ENCODE measurements around the gene APOA4. TPM values are rescaled to one million over a fixed set of nuclear protein-coding genes. Genes with fewer than 3 reads are reported as not detected.

APOA4 gene
- total and polyA plus RNA-seq, 2 of the 13 experiments (the other 11 are each of a cell fraction or from before 2014, with no cell fraction given), result 3.8 to 7.2 TPM

DNA sequence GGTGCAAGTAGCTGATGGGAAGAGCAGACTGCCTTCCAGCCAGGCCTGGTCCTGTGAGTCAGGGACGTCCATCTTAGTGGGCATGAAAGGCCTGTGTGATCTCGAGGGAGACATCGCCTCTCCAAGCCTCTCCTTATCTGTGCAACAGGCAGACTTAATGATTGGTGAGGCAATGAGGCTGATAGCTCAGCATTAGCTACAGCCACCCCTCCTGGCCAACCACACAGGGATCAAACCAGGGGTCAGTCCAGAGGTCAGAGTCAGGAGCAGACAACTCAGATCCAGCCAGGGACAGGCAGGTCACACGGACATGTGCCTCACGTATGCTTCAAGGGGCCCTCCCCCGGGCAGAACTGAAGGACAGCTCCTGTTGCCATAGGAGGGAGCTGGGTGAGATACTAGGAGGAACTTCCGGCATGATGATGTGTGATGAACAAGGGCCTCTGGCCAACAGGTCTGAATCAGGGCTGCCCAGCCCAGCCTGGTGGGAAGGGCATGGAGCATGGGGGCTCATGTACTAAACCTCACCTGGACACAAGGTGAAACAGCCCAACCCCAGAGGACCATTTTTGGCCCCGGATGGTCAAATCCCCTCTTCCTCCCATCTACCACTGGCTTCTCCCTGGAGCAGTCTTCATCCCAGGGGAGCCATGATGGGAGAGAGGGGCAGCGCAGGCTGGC is 3.8 kb upstream of the APOA4 start (continued):
- TF ChIP-seq EHMT2 (IDR thresholded peaks at IDR 0.05; ENCODE audit: borderline replicate concordance, low read depth, low read length), result no peak
- no peak for TF ChIP-seq ZNF143 (CRISPR knock-in tag; IDR thresholded peaks at IDR 0.05)
- no peak for TF ChIP-seq NONO (IDR thresholded peaks at IDR 0.05)
- TF ChIP-seq NONO (CRISPR knock-in tag; conservative IDR thresholded peaks at IDR 0.05), result peak; percentile 92
- peak; percentile 79; the same call in 1 of the 2 replicates for TF ChIP-seq AKAP8 (CRISPR knock-in tag; IDR thresholded peaks at IDR 0.05)
- no peak for TF ChIP-seq FOXM1 (CRISPR knock-in tag; IDR thresholded peaks at IDR 0.05)
- TF ChIP-seq STAT5B (CRISPR knock-in tag; IDR thresholded peaks at IDR 0.05), result no peak
- TF ChIP-seq FLYWCH1 (CRISPR knock-in tag; IDR thresholded peaks at IDR 0.05), result no peak
- no peak for TF ChIP-seq KLF13 (CRISPR knock-in tag; IDR thresholded peaks at IDR 0.05)
- TF ChIP-seq FOXK2 (IDR thresholded peaks at IDR 0.05), result no peak
- TF ChIP-seq FIP1L1 (IDR thresholded peaks at IDR 0.05; ENCODE audit: borderline replicate concordance, insufficient read depth, low read depth, low read length), result no peak
- no peak for TF ChIP-seq ZKSCAN5 (CRISPR knock-in tag; IDR thresholded peaks at IDR 0.05)
- no peak for TF ChIP-seq PCBP1 (IDR thresholded peaks at IDR 0.05; ENCODE audit: borderline replicate concordance, low read depth, low read length)
- no peak for TF ChIP-seq ZNF569 (CRISPR knock-in tag; IDR thresholded peaks at IDR 0.05; ENCODE audit: borderline replicate concordance)
- TF ChIP-seq ZNF670 (CRISPR knock-in tag; IDR thresholded peaks at IDR 0.05; ENCODE audit: borderline replicate concordance), result peak; percentile 41; the same call in 1 of the 2 replicates
- no peak for TF ChIP-seq TBX3 (IDR thresholded peaks at IDR 0.05; ENCODE audit: borderline replicate concordance)
- TF ChIP-seq SRF (IDR thresholded peaks at IDR 0.05; ENCODE audit: low read depth, low read length), result peak; percentile 49; the same call in 1 of the 2 replicates
- TF ChIP-seq REXO4 (CRISPR knock-in tag; IDR thresholded peaks at IDR 0.05; ENCODE audit: borderline replicate concordance), result no peak
- TF ChIP-seq ZBTB21 (CRISPR knock-in tag; IDR thresholded peaks at IDR 0.05), result no peak
- no peak for TF ChIP-seq ATM (IDR thresholded peaks at IDR 0.05; ENCODE audit: borderline replicate concordance)
- TF ChIP-seq EED (CRISPR knock-in tag; IDR thresholded peaks at IDR 0.05), result no peak
- TF ChIP-seq ZNF564 (CRISPR knock-in tag; IDR thresholded peaks at IDR 0.05), result no peak; the same call in 1 of the 2 replicates
- 0 out of 2 replicates have a peak, but pooled peaks have one; percentile 3 for TF ChIP-seq CHD4 (IDR thresholded peaks at IDR 0.05; ENCODE audit: borderline replicate concordance, low read length)
- TF ChIP-seq ZNF549 (CRISPR knock-in tag; IDR thresholded peaks at IDR 0.05), result no peak
- no peak for TF ChIP-seq SRSF9 (IDR thresholded peaks at IDR 0.05; ENCODE audit: borderline replicate concordance, insufficient read depth, low read depth, low read length, poor library complexity, severe bottlenecking)
- TF ChIP-seq, protein P1, sequence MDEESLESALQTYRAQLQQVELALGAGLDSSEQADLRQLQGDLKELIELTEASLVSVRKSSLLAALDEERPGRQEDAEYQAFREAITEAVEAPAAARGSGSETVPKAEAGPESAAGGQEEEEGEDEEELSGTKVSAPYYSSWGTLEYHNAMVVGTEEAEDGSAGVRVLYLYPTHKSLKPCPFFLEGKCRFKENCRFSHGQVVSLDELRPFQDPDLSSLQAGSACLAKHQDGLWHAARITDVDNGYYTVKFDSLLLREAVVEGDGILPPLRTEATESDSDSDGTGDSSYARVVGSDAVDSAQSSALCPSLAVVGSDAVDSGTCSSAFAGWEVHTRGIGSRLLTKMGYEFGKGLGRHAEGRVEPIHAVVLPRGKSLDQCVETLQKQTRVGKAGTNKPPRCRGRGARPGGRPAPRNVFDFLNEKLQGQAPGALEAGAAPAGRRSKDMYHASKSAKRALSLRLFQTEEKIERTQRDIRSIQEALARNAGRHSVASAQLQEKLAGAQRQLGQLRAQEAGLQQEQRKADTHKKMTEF (CRISPR knock-in tag; IDR thresholded peaks at IDR 0.05), result peak; percentile 90
- TF ChIP-seq, protein P2, sequence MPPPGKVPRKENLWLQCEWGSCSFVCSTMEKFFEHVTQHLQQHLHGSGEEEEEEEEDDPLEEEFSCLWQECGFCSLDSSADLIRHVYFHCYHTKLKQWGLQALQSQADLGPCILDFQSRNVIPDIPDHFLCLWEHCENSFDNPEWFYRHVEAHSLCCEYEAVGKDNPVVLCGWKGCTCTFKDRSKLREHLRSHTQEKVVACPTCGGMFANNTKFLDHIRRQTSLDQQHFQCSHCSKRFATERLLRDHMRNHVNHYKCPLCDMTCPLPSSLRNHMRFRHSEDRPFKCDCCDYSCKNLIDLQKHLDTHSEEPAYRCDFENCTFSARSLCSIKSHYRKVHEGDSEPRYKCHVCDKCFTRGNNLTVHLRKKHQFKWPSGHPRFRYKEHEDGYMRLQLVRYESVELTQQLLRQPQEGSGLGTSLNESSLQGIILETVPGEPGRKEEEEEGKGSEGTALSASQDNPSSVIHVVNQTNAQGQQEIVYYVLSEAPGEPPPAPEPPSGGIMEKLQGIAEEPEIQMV (CRISPR knock-in tag; IDR thresholded peaks at IDR 0.05; ENCODE audit: low read depth), result no peak
- TF ChIP-seq IKZF4 (CRISPR knock-in tag; IDR thresholded peaks at IDR 0.05; ENCODE audit: borderline replicate concordance, low read depth, not compliant biosample characterization), result peak; percentile 73
- 0 out of 2 replicates have a peak, but pooled peaks have one; percentile 76 for TF ChIP-seq ZBTB8A (CRISPR knock-in tag; IDR thresholded peaks at IDR 0.05; ENCODE audit: borderline replicate concordance, low read depth)
- TF ChIP-seq CHCHD3 (CRISPR knock-in tag; IDR thresholded peaks at IDR 0.05), result no peak

Measured in HepG2 (cell line).